ENCODE measurements around the gene SMR3B.

SMR3B gene

GRCh38 chr4:70382691-70383181 is at the start of gene SMR3B:
TSS of gene SMR3B (plus strand) at chr4:70383131. CDS start at chr4:70384511, 1,380 bp downstream.
- no peak for DNase-seq

GRCh38 chr4:70334681-70335080 is 48.2 kb upstream of the SMR3B start, which contains the start of gene CABS1:
TSS of gene CABS1 (plus strand) at chr4:70334981. CDS start at chr4:70335040, 59 bp downstream.
- no peak for DNase-seq

- DNase-seq: no peak
These were observed 46.9 kb upstream of the SMR3B start for GRCh38 chr4:70336043-70336442.

GRCh38 chr4:70337886-70338420 is 45.0 kb upstream of the SMR3B start:
- DNase-seq: no peak

GRCh38 chr4:70356185-70356584 is 26.7 kb upstream of the SMR3B start:
- no peak for DNase-seq

- no peak for DNase-seq
These were observed 23.7 kb upstream of the SMR3B start for GRCh38 chr4:70359115-70359661.

GRCh38 chr4:70360460-70360859 is 22.5 kb upstream of the SMR3B start, which contains the start of gene SMR3A:
TSS of gene SMR3A (plus strand) at chr4:70360760. CDS start at chr4:70362116, 1,356 bp downstream.
- DNase-seq: no peak

GRCh38 chr4:70364002-70364401 is 18.9 kb upstream of the SMR3B start:
- DNase-seq: no peak

GRCh38 chr4:70365479-70365878 is 17.5 kb upstream of the SMR3B start:
- no peak for DNase-seq

- no peak for DNase-seq
These were observed 15.1 kb upstream of the SMR3B start for GRCh38 chr4:70367813-70368212.

- DNase-seq: no peak
These were observed 10.9 kb upstream of the SMR3B start for GRCh38 chr4:70371987-70372386.

GRCh38 chr4:70372760-70373159 is 10.2 kb upstream of the SMR3B start:
- no peak for DNase-seq

- no peak for DNase-seq
These were observed 2.4 kb upstream of the SMR3B start for GRCh38 chr4:70380578-70380977.

- DNase-seq: no peak
These were observed 9.3 kb downstream of the SMR3B start for GRCh38 chr4:70392057-70392776.

GRCh38 chr4:70397580-70397979 is 14.6 kb downstream of the SMR3B start, which contains the start of gene OPRPN:
TSS of gene OPRPN (plus strand) at chr4:70397940. CDS start at chr4:70399286, 1,346 bp downstream.
- no peak for DNase-seq

GRCh38 chr4:70399319-70399718 is 16.4 kb downstream of the SMR3B start:
- DNase-seq: no peak

- no peak for DNase-seq
These were observed 19.8 kb downstream of the SMR3B start for GRCh38 chr4:70402762-70403161.

GRCh38 chr4:70405765-70406164 is 22.8 kb downstream of the SMR3B start:
- no peak for DNase-seq

GRCh38 chr4:70425306-70425705 is 42.4 kb downstream of the SMR3B start:
- DNase-seq: no peak

- DNase-seq: no peak
These were observed 43.9 kb downstream of the SMR3B start for GRCh38 chr4:70426789-70427188.

GRCh38 chr4:70437197-70437596 is 54.3 kb downstream of the SMR3B start:
- no peak for DNase-seq
